ENCODE results near the gene PTPRN2.
"Not testable (repeated sequence)": the region's sequence is repeated elsewhere in the genome, so short reads cannot be mapped to it uniquely, and the experiment has no call there.

Gene PTPRN2

GRCh38 chr7:158052381-158053060, 535.1 kb downstream of the PTPRN2 start:
- DNase-seq, result no peak

- no peak for DNase-seq
Observed at GRCh38 chr7:158051776-158052175, 535.8 kb downstream of the PTPRN2 start.

- DNase-seq, result no peak
Observed at GRCh38 chr7:158050978-158051651, 536.5 kb downstream of the PTPRN2 start.

GRCh38 chr7:158050441-158050977, 537.1 kb downstream of the PTPRN2 start:
- no peak for DNase-seq

DNA sequence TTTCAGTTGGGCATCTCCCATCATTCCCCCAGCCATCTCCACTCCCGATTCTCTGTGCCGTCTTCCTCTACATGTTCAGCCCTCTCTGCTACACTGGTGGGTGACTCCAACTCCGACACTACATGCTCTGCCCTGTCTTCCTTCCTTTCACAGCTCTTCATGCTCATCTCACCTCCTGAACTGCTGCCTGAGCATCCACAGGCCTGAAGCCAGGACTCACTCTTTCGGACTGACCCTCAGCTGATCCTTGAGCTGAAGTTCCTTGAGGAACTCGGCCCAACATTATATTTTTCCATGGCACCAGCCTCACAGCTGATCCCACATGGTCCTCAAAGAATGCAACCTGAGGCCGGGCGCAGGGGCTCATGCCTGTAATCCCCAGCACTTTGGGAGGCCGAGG, 538.4 kb downstream of the PTPRN2 start:
- no peak for DNase-seq

DNA sequence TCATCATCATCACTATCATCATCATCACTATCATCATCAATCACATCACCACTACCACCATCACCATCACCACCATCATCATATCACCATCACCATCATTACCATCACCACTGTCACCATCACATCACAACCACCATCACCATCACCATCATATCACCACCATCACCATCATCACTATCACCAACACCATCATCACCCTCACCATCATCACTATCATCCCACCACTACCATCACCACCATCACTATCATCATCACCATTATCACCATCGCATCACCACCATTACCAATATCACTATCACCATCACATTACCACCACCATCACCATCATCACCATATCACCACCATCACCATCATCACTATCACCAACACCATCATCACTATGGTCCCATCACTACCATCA, 539.1 kb downstream of the PTPRN2 start:
- no peak for DNase-seq

- DNase-seq, result no peak
Observed at GRCh38 chr7:158047391-158048059, 540.1 kb downstream of the PTPRN2 start.

GRCh38 chr7:158046246-158046645, 541.4 kb downstream of the PTPRN2 start:
- not testable (repeated sequence) for DNase-seq

GRCh38 chr7:158044482-158044823, 543.2 kb downstream of the PTPRN2 start:
- no peak for DNase-seq

GRCh38 chr7:158043551-158044481, 543.8 kb downstream of the PTPRN2 start:
- DNase-seq, result no peak

DNA sequence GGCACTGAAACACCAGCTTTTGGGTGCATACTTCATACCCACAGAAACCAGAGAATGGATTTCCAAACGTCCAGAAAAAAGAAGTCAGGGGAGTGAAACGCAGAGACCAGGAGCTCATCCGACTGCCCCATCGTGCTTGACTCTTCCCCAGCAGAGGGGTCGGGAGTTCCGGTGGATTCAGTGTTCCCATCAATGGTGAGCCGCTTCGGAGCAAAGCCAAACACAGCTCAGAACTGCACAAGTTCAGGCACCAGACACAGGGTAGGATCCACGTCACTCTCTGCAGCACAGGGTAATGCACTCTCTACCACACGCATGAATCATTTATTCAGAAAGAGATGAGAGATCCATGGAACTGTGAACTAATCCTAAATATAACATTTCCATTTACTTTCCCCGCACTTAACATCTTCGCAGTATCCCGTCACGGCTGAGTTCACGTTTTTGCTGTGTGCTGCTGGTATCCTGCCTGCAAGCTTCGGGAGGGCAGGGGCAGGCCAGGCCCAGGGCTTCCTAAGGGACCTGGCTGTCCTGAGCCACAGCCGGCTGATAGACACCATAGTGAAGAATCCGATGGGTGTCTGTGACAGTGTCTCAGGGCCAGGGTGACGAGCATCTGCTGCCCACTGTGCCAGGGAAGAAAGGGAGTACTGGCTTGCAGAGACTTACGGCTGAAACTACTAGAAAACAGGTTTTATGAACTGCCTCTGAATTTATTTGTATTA, 545.3 kb downstream of the PTPRN2 start:
- no peak for DNase-seq

- DNase-seq, result no peak
Observed at GRCh38 chr7:158040199-158040598, 547.4 kb downstream of the PTPRN2 start.

DNA sequence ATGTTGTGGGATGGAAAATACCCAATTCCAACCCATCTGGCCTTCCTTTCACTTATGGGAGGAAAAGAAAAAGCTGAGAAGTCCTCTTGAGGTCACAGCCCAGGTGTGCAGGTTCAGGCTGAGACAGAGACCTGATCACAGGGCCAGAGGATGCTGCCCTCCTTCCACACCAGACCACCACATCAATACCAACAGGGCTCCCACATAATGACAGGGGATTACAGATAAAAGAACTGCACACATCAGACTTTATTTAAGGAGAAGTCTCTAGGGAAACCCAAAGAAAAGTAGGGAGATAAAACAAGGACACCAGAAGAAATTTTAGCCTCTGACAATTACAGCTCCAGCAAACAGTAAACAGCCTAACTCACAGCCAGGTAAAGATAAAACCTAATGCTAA, 548.4 kb downstream of the PTPRN2 start:
- no peak for DNase-seq

DNA sequence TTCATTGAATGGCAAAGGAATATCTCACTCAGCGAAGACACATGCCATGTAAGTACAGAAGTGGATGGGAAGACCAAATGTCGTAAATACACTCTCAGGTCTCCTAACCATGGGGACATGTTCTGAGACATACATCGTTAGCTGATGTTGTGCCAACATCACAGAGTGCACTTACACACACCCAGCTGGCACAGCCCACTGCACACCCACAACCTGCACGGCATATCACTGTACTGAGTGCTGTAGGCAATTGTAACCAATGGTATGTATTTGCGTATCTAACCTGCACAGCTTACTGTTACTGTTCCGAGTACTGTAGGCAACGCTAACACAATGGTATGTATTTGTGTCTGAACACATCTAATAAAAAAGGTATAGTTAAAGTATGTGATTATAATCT, 550.4 kb downstream of the PTPRN2 start:
- no peak for DNase-seq

DNA sequence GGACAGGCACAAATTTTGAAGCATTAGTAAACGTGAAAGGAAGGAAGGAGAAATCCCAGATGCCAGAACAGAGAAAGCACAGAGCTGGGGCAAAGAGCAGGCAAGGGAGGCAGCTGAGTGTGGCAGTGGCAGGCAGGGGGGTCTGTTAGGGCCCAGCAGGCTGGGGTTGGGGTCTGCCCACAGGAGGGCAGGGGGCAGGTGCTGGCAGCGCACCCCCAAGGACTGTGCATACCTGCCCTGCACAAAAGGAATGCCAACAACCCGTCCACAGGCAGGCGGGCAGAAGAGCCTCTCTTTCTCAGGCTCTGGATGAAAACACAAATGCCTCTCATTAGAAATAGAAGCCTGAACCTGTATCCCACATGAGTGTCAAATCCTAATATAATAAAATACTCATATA, 552.3 kb downstream of the PTPRN2 start:
- DNase-seq, result no peak

DNA sequence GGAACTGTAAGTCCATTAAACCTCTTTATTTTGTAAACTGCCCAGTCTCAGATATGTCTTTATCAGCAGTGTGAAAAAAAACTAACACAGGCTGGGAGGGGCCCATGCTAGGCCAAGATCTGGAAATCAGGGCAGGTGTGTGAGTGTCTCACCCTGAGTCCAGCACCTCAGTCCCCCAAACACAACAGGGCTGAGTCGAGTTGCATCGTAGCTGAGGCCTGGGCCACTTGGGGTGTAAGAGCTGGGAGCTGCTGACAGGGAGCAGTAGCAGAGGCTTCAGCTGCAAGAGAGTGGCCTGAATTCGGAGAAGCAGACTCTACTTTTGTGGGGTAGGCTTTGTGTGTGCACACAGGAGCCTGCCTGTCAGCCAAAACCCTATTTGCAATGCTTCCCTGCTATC, 553.1 kb downstream of the PTPRN2 start:
- DNase-seq, result no peak

GRCh38 chr7:158033925-158034324, 553.7 kb downstream of the PTPRN2 start:
- not testable (repeated sequence) for DNase-seq

- DNase-seq, result no peak
Observed at GRCh38 chr7:158033196-158033595, 554.4 kb downstream of the PTPRN2 start.

- no peak for DNase-seq
Observed at GRCh38 chr7:158032561-158033115, 555.0 kb downstream of the PTPRN2 start.

- no peak for DNase-seq
Observed at GRCh38 chr7:158031867-158032308, 555.7 kb downstream of the PTPRN2 start.

DNA sequence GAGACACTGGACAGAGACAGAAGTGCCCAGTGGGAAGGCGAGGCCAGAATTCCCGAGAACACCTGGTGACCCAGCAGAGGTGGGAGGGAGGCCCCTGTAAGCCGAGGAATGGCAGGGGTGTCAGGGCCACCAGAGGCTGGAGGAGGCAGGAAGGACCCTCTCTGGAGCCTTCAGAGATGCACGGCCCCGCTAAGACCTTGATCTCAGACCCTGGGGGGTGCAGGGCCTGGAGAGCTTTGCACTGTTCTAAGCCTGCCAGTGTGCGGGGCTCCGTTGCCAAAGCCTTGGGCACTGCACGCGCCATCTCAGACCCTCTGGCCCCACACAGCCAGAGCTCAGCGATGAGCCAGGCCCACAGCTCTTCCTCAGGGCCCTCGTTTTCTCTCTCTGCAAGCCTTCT, 557.1 kb downstream of the PTPRN2 start:
- no peak for DNase-seq

GRCh38 chr7:158030071-158030470, 557.6 kb downstream of the PTPRN2 start:
- DNase-seq, result no peak
